H9 (cell line): ENCODE data around the gene FGF3. TPM values are rescaled to one million over a fixed set of nuclear protein-coding genes. Genes with fewer than 3 reads are reported as not detected.
A peak's percentile ranks its signal among the peaks of the same experiment; 100 is the strongest.

Experiments
- DNase-seq: peaks from one replicate; pipeline ENCODE4 v3.0.0-alpha.2; 2017
- H2AFZ ChIP-seq: one replicate; pipeline ENCODE4 v1.6.1; 2013; ENCODE audit warnings: mild to moderate bottlenecking, low read length, control low read depth, moderate library complexity
- H2AK5ac ChIP-seq: 2 replicates; pipeline ENCODE4 v1.6.1; 2013; ENCODE audit warnings: low read length, control low read depth, mixed read lengths; ENCODE audit not compliant: insufficient read length
- H2BK120ac ChIP-seq: one replicate; pipeline ENCODE4 v1.6.1; 2013; ENCODE audit warnings: low read depth, mild to moderate bottlenecking, low read length, control low read depth, inconsistent platforms; ENCODE audit not compliant: poor library complexity, severe bottlenecking
- H2BK12ac ChIP-seq: 2 replicates; pipeline ENCODE4 v1.6.1; 2013; ENCODE audit warnings: low read length, control low read depth, mixed read lengths, low read depth; ENCODE audit not compliant: insufficient read length
- H2BK15ac ChIP-seq: 2 replicates; pipeline ENCODE4 v1.6.1; 2013; ENCODE audit warnings: low read depth, low read length, control low read depth
- H2BK20ac ChIP-seq: one replicate; pipeline ENCODE4 v1.6.1; 2013; ENCODE audit warnings: low read depth, mild to moderate bottlenecking, low read length, control low read depth, inconsistent platforms; ENCODE audit not compliant: poor library complexity, severe bottlenecking
- H2BK5ac ChIP-seq: 2 replicates; pipeline ENCODE4 v1.6.1; 2013; ENCODE audit warnings: low read length, control low read depth, mixed read lengths; ENCODE audit not compliant: insufficient read length
- H3K14ac ChIP-seq: 2 replicates; pipeline ENCODE4 v1.6.1; 2013; ENCODE audit warnings: low read length, control low read depth; ENCODE audit not compliant: insufficient read depth
- H3K18ac ChIP-seq: 2 replicates; pipeline ENCODE4 v1.6.1; 2013; ENCODE audit warnings: low read depth, mild to moderate bottlenecking, mixed read lengths, low read length, control low read depth; ENCODE audit not compliant: insufficient read length
- H3K23ac ChIP-seq: 2 replicates; pipeline ENCODE4 v1.6.1; 2013; ENCODE audit warnings: low read length, control low read depth, mixed read lengths, low read depth; ENCODE audit not compliant: insufficient read length
- H3K23me2 ChIP-seq: 2 replicates; pipeline ENCODE4 v1.6.1; 2013; ENCODE audit warnings: low read depth, mild to moderate bottlenecking, mixed read lengths, low read length, control low read depth; ENCODE audit not compliant: insufficient read length, poor library complexity, severe bottlenecking
- H3K27ac ChIP-seq: 2 replicates; pipeline ENCODE4 v1.5.1; 2013; ENCODE audit warnings: low read length, control low read depth, mixed read lengths, low read depth; ENCODE audit not compliant: insufficient read length
- H3K27me3 ChIP-seq: 2 replicates; pipeline ENCODE4 v1.6.1; 2013; ENCODE audit warnings: low read length, control low read depth, inconsistent platforms; ENCODE audit not compliant: insufficient read depth
- H3K4ac ChIP-seq: 2 replicates; pipeline ENCODE4 v1.6.1; 2013; ENCODE audit warnings: low read depth, mild to moderate bottlenecking, control low read depth, inconsistent platforms, low read length, moderate library complexity
- H3K4me1 ChIP-seq: 2 replicates; pipeline ENCODE4 v1.6.1; 2013; ENCODE audit warnings: low read length, control low read depth, inconsistent platforms; ENCODE audit not compliant: insufficient read depth
- H3K4me2 ChIP-seq: 2 replicates; pipeline ENCODE4 v1.6.1; 2013; ENCODE audit warnings: low read length, control low read depth, mixed read lengths; ENCODE audit not compliant: insufficient read length, insufficient read depth
- H3K56ac ChIP-seq: 2 replicates; pipeline ENCODE4 v1.6.1; 2013; ENCODE audit warnings: low read depth, mild to moderate bottlenecking, mixed read lengths, low read length, control low read depth; ENCODE audit not compliant: insufficient read length
- H3K79me1 ChIP-seq: 2 replicates; pipeline ENCODE4 v1.6.1; 2013; ENCODE audit warnings: low read depth, mild to moderate bottlenecking, moderate library complexity, low read length, control low read depth, inconsistent platforms; ENCODE audit not compliant: insufficient read depth, poor library complexity, severe bottlenecking
- H3K79me2 ChIP-seq: 2 replicates; pipeline ENCODE4 v1.6.1; 2013; ENCODE audit warnings: low read length, control low read depth, inconsistent platforms; ENCODE audit not compliant: insufficient read depth
- H3K9ac ChIP-seq: 2 replicates; pipeline ENCODE4 v1.6.1; 2013; ENCODE audit warnings: low read length, control low read depth, mixed read lengths; ENCODE audit not compliant: insufficient read length; ENCODE audit errors: extremely low read depth
- H3K9me3 ChIP-seq: one replicate; pipeline ENCODE4 v1.6.1; 2013; ENCODE audit warnings: low read depth, low read length, inconsistent platforms; ENCODE audit not compliant: control insufficient read depth
- H3T11ph ChIP-seq: one replicate; pipeline ENCODE4 v1.6.1; 2013; ENCODE audit warnings: mild to moderate bottlenecking, low read length, control low read depth, inconsistent platforms
- H4K20me1 ChIP-seq: one replicate; pipeline ENCODE4 v1.6.1; 2013; ENCODE audit not compliant: control insufficient read depth, insufficient read length, insufficient read depth
- H4K5ac ChIP-seq: 2 replicates; pipeline ENCODE4 v1.6.1; 2013; ENCODE audit warnings: low read depth, mild to moderate bottlenecking, mixed read lengths, low read length, control low read depth; ENCODE audit not compliant: insufficient read length
- H4K8ac ChIP-seq: replicated peaks from 2 replicates; pipeline ENCODE4 v1.6.1; 2013; ENCODE audit warnings: low read length, control low read depth, mixed read lengths, low read depth; ENCODE audit not compliant: insufficient read length
- H4K91ac ChIP-seq: 2 replicates; pipeline ENCODE4 v1.6.1; 2013; ENCODE audit warnings: low read depth, mild to moderate bottlenecking, moderate library complexity, mixed read lengths, low read length, control low read depth; ENCODE audit not compliant: insufficient read length
- H3K27ac Mint-ChIP-seq, 3 experiments: 2 replicates in 2 of 3; 3 replicates in 1 of 3; pipeline ENCODE4 v1.8.0; 2020 to 2021; ENCODE audit warnings: mixed read lengths in 3 of 3, mild to moderate bottlenecking in 1 of 3, moderate library complexity in 1 of 3
- H3K27me3 Mint-ChIP-seq: 2 replicates; pipeline ENCODE4 v1.8.0; 2021; ENCODE audit warnings: low read depth, mild to moderate bottlenecking, moderate library complexity, mixed read lengths
- H3K36me3 Mint-ChIP-seq, 3 experiments: 2 replicates in 2 of 3; 3 replicates in 1 of 3; pipeline ENCODE4 v1.8.0; 2020 to 2021; ENCODE audit warnings: low read depth in 3 of 3, mixed read lengths in 3 of 3; ENCODE audit not compliant: insufficient read depth in 1 of 3
- H3K4me1 Mint-ChIP-seq, 2 experiments: 2 replicates each; pipeline ENCODE4 v1.8.0; 2020; ENCODE audit warnings: mixed read lengths in 2 of 2
- H3K4me3 Mint-ChIP-seq, 2 experiments: 2 replicates in 1 of 2; 3 replicates in 1 of 2; pipeline ENCODE4 v1.8.0; 2020 to 2021; ENCODE audit warnings: mild to moderate bottlenecking in 2 of 2, mixed read lengths in 2 of 2, moderate library complexity in 1 of 2
- H3K9me3 Mint-ChIP-seq, 2 experiments: 2 replicates in 1 of 2; 3 replicates in 1 of 2; pipeline ENCODE4 v1.8.0; 2020; ENCODE audit warnings: mild to moderate bottlenecking in 2 of 2, mixed read lengths in 2 of 2, moderate library complexity in 1 of 2
- CTCF ChIP-seq: fragments of 200-600 bp; sonication (generic); conservative IDR thresholded peaks from 3 replicates; pipeline ENCODE4 v1.8.0; 2021; ENCODE audit warnings: antibody characterized with exemption, mild to moderate bottlenecking
- WGBS: extraction: QIAGEN DNeasy Blood & Tissue Kit; methylation state at CpG from one replicate; pipeline ENCODE4 v1.1.7; 2013; ENCODE audit warnings: missing lambda C conversion rate, low lambda C conversion rate, mixed read lengths; ENCODE audit not compliant: insufficient read length; ENCODE audit errors: extremely low coverage; 5-methylcytosine and 5-hydroxymethylcytosine counted together
- total RNA-seq: library from RNA; stranded (reverse); gene quantifications from 2 replicates; pipeline ENCODE4 v1.2.1, GENCODE V29; 2021

Gene FGF3
- total RNA-seq, 1 experiment from 2014 or later, result not detected

GRCh38 chr11:69774354-69775162, 44.7 kb downstream of the FGF3 start:
- Histone ChIP-seq H4K91ac (no peak overlapping the region), H3T11ph (no peak overlapping the region), H3K9ac (no peak overlapping the region), H3K79me1 (no peaks in the 10 kb centered on the region), H3K23ac (no peak overlapping the region), H3K9me3 (no peaks in the 10 kb centered on the region), H3K4ac (no peak overlapping the region), H4K8ac (no peak overlapping the region), H2AFZ (no peak overlapping the region), H3K4me2 (peak overlapping the region; percentile 63), H3K27ac (no peak overlapping the region), H3K14ac (no peak overlapping the region), H2BK5ac (no peak overlapping the region), H2BK15ac (no peak overlapping the region; the same call in 1 of the 2 replicates), H4K5ac (no peak overlapping the region), H2BK20ac (no peak overlapping the region), H2BK120ac (no peak overlapping the region), H2AK5ac (no peak overlapping the region), H3K56ac (no peak overlapping the region), H2BK12ac (no peak overlapping the region), H3K23me2 (peaks cover 4% of the 10 kb centered on the region), H4K20me1 (no peaks in the 10 kb centered on the region), H3K4me1 (peaks cover 13% of the 10 kb centered on the region; the same call in 1 of the 2 replicates), H3K27me3 (peaks cover 21% of the 10 kb centered on the region), H3K18ac (no peak overlapping the region), H3K79me2 (no peaks in the 10 kb centered on the region)
- peaks cover 58% of the 10 kb centered on the region for H3K27me3 Mint-ChIP-seq
- peaks cover 0 to under 1% (median 0%) of the 10 kb centered on the region in 3 experiments; a peak in 2 of 7 replicates for H3K36me3 Mint-ChIP-seq
- no peak overlapping the region for H3K27ac Mint-ChIP-seq
- peaks cover under 1 to 1% of the 10 kb centered on the region in 2 experiments; a peak in 1 of 5 replicates for H3K9me3 Mint-ChIP-seq
- no peak for TF ChIP-seq CTCF
- WGBS, result no CpG with 5 or more reads among the region's 107 CpGs
- H3K4me3 Mint-ChIP-seq, result no peak overlapping the region
- H3K4me1 Mint-ChIP-seq, result peaks cover 37 to 45% of the 10 kb centered on the region in 2 experiments
- no peak for DNase-seq
